A172 (cell line): ENCODE measurements around the gene NRL. TPM values are rescaled to one million over a fixed set of nuclear protein-coding genes. Genes with fewer than 3 reads are reported as not detected.
"Not testable (repeated sequence)": the region's sequence is repeated elsewhere in the genome, so short reads cannot be mapped to it uniquely, and the experiment has no call there.

Experiments
- DNase-seq: peaks from one replicate; pipeline ENCODE4 v3.0.0-alpha.2; 2015; ENCODE audit warnings: low spot score
- total RNA-seq: library from RNA; depleted of rRNA; stranded (reverse); fragments of >200 nt; shearing (Covaris generic); gene quantifications from 2 replicates; pipeline ENCODE4 v1.2.3, GENCODE V29; 2014

The NRL gene
- total RNA-seq, 1 experiment from 2014 or later = not detected

DNA sequence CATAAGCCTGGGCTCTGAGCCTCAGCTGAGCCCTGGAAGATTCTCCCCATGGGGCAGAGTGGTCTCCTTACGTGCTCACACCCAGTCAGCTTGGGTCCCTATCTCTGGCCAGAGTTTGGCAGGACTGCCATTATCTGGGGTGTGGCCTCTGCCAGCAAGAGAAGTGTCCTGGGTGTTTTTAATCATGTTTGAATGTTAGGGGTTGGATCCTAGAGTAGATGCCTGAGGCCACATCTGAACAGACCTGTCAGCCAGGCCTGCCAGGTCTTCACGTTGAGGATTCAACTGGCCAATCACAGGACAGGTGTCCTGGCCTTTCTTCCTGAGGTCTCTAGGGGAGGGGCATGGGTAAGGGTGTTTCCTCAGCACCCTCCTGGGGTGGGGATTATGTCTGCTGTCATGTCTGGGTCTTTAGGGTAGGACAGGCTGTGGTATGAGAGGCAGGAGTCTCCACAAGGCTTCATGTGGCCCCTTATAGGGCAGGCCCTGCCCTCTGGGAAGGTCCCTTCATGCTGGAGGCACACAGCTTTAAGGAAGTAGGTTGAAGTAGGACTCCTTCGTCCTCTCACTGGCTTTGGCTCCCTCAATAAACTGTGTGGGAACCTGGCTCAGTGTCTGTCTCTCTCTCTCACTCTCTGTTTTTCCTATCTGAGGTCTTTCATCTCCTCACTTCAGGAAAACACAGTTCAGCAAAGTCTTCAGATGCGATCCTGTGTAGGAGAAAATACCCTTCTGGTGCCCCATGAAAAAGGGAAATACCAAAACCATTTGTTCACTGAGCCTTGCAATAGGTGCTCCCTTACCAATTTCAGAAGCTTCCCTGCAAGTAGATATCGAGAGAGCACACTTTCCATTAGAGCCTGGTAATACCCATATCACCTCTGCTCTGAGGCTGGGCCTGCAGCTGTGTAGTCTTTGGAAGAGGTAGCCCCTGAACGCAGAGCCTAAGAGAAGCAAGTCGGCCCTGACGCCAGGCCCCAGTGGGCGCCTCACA lies 9.0 kb upstream of the NRL start:
- no peak for DNase-seq

DNA sequence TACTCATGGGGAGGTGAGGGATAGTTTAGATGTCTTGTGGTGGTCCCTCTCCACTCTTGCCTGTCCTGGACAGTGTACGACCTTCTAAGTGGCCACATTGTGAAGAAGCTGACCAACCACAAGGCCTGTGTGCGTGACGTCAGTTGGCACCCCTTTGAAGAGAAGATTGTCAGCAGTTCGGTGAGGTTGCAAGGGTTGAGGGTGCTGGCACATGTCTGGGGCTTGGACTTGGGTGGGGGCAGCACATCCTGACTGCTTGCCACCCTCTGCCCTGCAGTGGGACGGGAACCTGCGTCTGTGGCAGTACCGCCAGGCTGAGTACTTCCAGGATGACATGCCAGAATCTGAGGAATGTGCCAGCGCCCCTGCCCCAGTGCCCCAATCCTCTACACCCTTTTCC lies 8.1 kb upstream of the NRL start:
- DNase-seq = no peak

DNA sequence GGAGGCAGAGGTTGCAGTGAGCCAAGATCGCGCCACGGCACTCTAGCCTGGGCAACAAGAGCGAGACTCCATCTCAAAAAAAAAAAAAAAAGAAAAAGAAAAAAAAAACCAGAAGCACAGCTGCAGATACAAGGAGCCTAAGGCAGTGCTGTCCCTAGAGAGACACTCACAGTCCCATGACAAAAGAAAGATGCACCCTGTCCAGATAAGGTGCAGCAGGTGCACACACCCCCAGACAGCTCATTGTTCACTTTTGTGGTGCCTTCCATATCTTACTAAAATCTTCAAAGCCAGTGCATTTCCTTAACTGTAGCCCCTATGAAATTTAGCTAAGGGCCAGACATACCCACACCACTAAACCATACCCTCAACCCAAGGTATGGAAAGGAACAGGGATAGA lies 7.7 kb upstream of the NRL start:
- DNase-seq = no peak

DNA sequence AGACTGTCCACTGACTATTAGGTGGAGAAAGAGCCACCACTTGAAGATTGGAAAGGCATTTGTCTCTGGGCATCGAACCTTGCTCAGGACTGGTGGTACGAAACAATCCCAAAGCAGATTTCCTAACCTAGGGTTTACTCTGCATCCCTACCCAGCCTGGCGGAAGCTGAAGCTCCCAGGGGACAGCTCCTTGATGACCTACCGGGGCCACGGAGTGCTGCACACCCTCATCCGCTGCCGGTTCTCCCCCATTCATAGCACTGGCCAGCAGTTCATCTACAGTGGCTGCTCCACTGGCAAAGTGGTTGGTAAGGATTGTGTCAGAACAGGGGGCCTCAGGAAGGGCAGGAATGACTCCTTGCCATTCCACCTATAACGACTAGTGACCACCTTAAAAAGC lies 6.5 kb upstream of the NRL start:
- no peak for DNase-seq

DNA sequence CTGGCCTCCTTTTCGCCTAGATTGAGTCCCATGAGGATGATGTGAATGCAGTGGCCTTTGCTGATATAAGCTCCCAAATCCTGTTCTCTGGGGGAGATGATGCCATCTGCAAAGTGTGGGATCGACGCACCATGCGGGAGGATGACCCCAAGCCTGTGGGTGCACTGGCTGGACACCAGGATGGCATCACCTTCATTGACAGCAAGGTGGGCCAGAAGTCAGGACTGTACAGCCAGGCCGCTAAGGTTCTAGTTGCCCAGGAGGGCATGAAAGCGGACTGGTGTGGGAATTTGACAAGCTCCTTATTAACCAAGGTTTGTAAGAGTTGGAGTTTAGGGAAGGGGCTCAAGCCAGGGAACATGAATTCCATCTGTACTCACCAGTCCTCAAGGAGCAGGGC lies 4.9 kb upstream of the NRL start:
- no peak for DNase-seq

DNA sequence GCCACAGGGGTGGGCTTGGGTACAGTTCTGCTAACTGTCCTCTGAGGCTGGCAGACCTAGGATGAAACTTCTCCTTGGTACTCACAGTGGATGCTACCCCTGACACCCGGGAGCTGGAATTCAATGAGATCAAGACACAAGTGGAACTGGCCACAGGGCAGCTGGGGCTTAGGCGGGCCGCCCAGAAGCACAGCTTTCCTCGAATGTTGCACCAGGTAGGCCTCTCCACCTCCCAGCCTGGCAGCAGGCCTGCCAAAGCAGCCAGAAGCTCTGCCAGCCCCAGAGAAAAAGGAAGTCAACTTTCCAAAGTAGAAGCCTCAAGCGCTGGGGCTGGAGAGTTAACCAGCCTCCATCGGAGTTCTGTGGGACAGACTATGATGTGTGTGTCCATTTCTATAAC lies 2.4 kb upstream of the NRL start:
- DNase-seq = no peak

DNA sequence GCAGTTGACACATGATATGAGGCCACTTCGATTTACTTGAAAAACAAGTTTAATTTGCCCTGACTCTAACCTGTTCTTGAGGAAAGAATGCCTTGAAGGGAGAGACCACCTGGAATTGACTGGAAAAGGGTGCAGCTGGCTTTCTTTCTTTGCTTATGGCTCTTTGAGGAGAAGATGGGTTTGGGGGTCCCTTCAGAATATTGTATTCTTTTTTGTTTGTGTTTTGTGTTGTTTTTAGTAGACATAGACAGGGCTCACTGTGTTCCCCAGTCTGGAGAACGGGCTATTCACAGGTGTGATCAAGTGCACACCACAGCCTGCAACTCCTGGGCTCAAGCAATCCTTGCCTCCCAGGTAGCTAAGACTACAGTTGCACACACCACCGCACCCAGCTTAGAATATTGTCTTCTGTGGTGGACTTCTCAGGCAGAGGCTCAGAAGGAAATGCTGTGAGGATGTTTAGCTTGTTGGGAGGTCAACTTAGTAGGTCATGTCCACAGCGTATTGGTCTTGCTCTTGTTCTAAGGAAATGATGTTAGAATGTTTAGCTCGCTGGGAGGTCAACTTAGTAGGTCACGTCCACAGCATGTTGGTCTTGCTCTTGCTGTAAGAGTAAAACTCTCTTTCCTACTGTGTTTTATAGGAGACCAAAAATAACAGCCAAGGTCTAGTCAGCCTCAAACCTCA lies 1.5 kb upstream of the NRL start:
- DNase-seq = no peak

DNA sequence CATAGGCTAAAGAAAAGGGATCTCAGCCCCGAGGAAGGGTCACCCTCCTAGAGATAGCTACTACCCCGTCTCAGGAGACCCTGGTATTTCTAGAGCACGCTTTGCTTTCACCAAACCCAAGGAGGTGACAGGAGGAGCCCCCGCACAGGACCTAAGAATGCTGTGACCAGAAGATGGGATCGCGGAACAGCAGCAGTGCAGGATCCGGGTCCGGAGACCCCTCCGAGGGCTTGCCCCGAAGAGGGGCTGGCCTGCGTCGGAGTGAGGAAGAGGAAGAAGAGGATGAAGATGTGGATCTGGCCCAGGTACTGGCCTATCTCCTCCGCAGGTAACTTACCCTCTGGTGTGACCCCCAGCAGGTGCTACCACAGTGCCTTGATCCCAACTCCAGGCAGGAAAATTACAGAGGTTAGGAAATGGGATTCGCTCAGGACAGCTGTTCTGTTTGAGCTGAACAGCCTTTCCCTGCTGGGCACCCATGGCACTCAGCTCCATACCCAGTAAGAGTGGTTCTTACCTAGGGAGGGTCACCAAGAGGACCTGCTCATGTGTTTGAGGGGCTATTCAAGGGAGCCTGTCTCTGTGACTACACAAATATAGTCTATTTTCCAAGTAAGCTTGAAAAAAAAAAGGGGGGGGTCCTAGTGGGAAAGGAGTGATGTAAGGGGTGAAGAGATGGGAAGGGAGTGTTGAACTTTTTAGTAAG lies 826 bp upstream of the NRL start:
- DNase-seq = no peak

DNA sequence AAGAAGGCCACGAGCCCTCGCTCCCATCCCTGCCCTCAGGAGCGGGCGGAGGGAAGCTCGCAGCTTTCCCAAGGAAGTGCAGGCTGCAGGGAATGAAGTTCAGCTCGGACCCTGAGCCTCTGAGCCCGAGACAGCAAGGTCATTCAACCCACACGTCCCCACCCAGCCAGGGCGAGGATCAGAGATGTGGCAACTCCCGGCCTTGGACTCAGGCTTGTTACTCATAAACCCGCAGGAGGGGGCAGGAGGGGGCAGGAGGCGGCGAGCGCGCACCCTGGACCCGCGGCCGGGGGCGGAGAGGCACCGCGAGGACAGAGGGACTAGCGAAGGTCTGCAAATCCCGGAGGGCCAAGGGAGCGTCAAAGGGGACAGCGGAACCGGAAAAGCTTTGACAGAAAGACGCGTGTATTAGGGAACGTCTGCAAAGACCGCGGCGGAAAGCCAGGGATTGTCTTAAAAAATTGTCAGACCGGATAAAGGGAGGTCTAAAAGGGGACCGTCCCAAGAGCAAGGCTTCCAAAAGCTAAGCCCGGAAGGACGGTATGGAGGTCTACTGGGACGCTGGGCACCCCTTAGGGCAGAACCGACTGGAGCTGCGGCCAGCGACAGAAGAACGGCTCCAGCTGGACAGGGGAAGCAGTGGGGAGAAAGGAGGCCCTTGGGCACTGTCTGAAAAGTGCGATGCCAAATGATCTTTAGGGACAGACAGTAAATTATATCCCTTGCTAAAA lies 783 bp downstream of the NRL start:
- DNase-seq = peak; percentile 55

DNA sequence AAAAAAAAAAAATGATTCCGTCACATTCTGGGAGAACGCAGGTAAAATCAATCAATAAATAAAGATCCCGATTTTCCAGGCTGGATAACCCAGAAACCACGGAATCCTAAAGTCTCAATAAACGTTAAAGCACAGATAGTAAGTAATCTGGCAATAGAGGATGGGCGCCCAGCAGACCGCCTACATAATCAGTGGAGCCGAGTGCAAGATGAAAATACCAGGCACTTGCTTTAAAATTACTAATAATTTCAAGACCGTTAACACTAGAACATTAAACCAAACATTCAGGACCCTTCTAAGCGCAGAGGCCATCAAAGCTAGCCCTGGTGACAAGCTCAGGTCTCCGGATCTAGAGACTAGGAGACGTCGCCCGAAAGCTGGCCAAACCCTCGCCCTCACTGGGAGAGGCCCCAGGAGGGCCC lies 1.4 kb downstream of the NRL start:
- DNase-seq = no peak

DNA sequence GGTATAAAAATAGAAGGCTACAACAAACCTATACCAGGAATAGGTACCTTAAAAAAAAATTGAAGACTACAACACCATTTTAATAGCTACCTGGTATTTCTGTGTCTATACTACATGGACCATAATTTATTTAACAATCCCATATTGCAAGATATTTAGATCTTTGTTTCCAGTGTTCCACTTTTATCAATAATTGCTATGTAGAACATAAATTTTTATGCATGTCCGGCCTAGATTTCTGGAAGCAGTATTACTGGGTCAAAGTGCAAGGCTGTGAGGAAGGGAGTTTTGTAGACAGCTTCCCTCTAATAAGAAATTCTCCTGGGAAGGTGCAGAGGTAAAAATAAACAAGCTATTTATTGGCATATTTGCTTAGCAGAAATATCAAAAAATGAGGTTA lies 4.2 kb downstream of the NRL start:
- DNase-seq = no peak

DNA sequence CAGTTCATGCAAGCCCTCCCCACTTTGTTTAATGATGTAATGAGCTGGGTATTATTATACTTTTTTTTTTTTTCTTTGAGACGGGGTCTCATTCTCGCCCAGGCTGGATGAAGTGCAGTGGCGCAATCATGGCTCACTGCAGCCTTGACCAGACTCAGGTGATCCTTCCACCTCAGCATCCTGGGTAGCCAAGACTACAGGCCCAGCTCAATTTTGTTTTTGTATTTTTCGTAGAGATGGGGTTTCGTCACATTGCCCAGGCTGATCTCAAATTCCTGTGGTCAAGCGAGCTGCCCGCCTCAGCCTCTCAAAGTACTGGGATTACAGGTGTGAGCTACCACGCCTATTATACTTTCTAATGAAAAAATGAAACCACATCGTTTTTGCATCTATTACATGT lies 4.7 kb downstream of the NRL start:
- no peak for DNase-seq

DNA sequence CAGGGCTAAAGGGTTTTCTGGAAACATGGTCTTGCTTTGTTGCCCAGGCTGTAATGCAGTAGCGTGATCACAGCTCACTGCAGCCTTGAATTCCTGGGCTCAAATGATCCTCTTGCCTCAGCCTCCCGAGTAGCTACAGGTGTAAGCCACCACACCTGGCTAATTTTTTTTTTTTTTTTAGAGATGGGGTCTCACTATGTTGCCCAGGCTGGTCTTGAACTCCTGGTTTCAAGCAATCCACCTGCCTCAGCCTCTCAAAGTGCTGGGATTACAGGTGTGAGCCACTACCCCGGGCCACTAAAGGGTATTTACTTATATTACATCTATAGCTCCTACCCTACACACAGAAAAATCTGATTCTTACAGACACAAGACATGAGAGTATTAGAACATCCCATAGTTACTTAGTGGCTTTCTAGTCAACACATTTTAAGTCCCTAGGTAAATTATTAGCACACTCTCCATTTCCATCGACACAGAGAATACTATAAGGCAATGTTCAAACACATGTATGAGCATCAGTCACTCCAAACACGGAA lies 6.3 kb downstream of the NRL start:
- DNase-seq = no peak

DNA sequence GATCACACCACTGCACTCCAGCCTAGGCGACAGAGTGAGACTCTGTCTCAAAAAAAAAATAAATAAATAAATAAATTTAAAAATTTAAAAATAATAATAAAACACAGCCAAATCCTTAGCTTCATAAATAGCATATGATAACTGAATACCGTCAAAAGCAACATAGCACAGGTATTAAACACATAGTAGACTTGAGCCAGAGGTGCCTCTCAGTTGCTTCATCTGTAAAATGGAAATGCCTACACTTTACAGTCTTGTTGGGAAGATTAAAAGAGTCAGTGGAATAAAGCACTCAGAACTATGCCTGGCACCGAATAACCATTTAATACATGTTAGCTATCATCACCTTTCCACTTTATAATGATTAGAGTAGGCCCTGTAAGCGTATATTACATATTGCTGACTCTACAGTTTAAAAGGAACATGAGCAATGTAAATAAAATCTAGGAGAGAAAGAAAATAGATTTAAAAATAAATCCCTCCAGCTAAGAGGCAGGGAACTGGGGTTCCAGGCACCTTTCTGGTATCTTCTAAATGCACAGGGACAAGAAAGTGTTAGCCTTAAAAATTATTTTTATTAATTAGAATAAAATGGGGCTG lies 8.0 kb downstream of the NRL start:
- no peak for DNase-seq

DNA sequence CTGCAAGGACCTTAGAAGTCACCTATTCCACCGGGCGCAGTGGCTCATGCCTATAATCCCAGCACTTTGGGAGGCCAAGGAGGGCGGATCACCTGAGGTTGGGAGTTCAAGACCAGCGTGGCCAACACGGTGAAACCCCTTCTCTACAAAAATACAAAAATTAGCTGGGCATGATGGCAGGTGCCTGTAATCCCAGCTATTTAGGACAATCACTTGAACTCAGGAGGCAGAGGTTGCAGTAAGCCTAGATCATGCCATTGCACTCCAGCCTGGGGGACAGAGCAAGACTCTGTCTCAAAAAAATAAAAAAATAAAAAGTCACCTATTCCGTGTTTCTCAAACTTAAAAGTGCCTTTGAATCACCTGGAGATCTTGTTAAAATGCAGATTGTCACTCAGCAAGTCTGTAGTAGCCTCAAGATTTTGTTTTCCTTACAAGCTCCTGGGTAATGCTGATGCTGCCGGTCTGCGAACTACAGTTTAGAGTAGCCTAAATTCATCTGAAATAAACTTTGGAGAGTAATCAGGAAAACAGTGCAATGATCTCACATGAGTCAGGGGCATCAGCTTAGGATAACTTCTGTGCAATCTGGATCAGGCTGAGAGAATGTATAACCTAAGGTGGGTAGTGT lies 9.0 kb downstream of the NRL start:
- DNase-seq = not testable (repeated sequence)

DNA sequence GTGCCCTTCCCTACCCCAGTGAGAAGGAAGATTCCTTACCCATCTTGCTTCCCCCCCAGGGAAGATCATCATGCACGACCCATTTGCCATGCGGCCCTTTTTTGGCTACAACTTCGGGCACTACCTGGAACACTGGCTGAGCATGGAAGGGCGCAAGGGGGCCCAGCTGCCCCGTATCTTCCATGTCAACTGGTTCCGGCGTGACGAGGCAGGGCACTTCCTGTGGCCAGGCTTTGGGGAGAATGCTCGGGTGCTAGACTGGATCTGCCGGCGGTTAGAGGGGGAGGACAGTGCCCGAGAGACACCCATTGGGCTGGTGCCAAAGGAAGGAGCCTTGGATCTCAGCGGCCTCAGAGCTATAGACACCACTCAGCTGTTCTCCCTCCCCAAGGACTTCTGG lies 11.3 kb downstream of the NRL start:
- DNase-seq = no peak

DNA sequence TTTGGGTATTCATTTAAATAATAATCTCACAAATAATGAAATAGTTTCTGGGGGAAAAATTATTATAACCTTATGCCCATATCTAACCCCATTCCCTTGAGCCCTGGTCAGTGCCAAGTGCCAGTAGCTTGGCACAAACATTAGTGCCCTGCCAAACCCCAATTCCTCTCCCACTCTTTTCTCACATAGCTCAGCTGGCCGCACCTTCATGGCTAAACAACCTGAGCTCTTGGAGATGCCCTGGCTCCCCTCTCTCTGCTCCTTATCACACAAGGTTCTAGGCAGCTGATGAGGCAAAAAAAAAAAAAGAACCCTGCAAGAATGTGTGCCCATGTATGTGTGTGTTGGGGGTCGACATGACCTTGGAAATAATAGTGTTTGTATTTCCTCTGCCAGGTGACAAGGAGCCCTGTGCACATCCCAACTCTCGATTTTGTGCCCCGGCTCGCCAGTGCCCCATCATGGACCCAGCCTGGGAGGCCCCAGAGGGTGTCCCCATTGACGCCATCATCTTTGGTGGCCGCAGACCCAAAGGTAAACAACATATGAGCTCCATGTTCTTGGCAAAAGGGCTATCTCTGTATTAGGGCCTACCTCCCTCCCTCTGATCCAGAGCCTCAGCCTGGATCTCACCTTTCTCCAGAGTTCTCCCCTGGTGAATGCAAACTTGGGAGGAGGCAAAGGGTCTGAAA lies 12.2 kb downstream of the NRL start:
- DNase-seq = no peak

DNA sequence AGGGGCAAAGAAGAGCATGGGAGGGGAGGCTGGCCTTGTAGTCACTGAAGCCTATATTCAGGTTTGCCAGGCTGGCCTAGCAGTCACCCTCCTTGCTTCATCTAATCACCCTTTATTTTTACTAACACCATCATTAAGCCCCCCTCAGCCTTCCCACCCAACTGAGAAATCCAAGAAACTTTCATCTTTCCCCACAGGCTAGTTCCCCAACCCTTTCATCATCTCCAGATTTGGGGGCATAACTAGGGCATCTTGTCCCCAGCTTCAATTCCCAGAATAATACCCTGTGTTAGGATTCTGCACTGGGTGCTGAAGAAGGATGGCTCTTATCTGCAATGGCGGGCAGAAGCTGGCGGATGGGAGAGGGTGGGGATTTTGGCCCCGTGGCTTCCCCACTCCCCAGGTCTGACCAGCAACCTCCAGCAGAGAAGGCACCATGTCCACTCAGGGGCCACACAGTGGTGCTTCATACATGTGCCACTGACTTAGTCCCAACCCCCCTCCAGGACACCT lies 13.7 kb downstream of the NRL start:
- DNase-seq = no peak

DNA sequence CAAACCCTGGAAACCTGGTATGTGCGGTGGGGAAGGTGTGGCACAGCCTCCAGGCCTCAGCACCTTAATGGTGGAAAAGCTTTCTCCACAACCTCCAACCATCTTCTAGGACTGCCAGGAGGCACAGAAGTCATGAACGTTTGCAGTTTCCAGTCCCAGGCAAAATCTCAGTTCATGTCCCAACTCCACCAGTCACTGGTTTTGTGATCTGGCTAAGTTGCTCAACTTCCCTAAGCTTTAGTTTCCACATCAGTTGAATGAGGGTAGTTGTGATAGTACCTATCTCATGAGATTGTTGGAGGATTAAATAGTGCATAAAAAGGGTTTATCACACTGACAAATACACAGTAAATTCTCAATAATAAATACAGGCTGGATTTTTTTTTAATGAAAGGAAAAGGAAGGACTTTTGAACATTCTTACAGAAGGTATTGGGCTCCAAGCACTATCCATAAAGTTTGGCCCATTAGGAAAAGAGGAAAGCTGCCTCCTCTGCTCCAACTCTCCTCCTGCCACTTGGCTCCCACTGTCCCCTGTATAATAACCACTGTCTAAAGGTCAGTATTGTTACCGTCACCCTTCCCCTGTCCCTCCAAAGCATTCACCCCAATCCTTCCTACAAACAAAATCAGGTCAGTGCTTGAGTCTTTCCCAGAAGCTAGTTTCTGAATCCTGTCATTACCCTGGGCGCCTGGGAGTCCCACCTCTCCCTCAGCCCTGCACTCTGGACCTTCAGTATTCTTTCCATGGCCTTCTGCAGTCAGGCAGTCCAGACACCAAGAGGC lies 14.4 kb downstream of the NRL start:
- DNase-seq = no peak
